Loucy (cell line): ENCODE data around the gene NRSN1.

ENCODE experiments used
- H2AFZ ChIP-seq: fragments of 200-600 bp; sonication (generic); 2 replicates; pipeline ENCODE4 v1.6.0; 2016; ENCODE audit warnings: antibody characterized with exemption, mild to moderate bottlenecking, low read length, moderate library complexity
- H3F3A ChIP-seq: fragments of 200-600 bp; 2 replicates; pipeline ENCODE4 v1.6.0; 2016; ENCODE audit warnings: antibody characterized with exemption, low read depth, mild to moderate bottlenecking
- H3K27me3 ChIP-seq: fragments of 200-600 bp; sonication (generic); 2 replicates; pipeline ENCODE4 v1.6.1; 2014; ENCODE audit warnings: low read length, mild to moderate bottlenecking; ENCODE audit not compliant: insufficient read depth, poor library complexity, severe bottlenecking
- H3K36me3 ChIP-seq: fragments of 200-600 bp; sonication (generic); 2 replicates; pipeline ENCODE4 v1.6.1; 2016; ENCODE audit warnings: low read length; ENCODE audit not compliant: insufficient read depth
- H3K4me1 ChIP-seq: fragments of 200-600 bp; sonication (generic); 2 replicates; pipeline ENCODE4 v1.5.1; 2014; ENCODE audit warnings: low read length, mild to moderate bottlenecking; ENCODE audit not compliant: insufficient read depth, poor library complexity, severe bottlenecking
- H3K4me2 ChIP-seq: fragments of 200-600 bp; sonication (generic); 2 replicates; pipeline ENCODE4 v1.6.0; 2014; ENCODE audit warnings: antibody characterized with exemption, low read length, low read depth, mild to moderate bottlenecking; ENCODE audit not compliant: poor library complexity, severe bottlenecking
- H3K4me3 ChIP-seq: fragments of 200-600 bp; sonication (generic); 2 replicates; pipeline ENCODE4 v1.5.1; 2014; ENCODE audit warnings: low read length, mild to moderate bottlenecking, mixed read lengths; ENCODE audit not compliant: poor library complexity, severe bottlenecking
- H3K79me2 ChIP-seq: fragments of 200-600 bp; sonication (generic); 2 replicates; pipeline ENCODE4 v1.6.1; 2014; ENCODE audit warnings: low read length; ENCODE audit not compliant: insufficient read depth
- H3K9ac ChIP-seq: fragments of 200-600 bp; sonication (generic); 2 replicates; pipeline ENCODE4 v1.6.0; 2014; ENCODE audit warnings: mild to moderate bottlenecking, low read depth, low read length, moderate library complexity; ENCODE audit not compliant: poor library complexity, severe bottlenecking
- H3K9me2 ChIP-seq: fragments of 200-600 bp; sonication (generic); replicated peaks from 2 replicates; pipeline ENCODE4 v1.6.1; 2016; ENCODE audit warnings: low read depth, low read length, mixed read lengths
- H3K9me3 ChIP-seq: fragments of 200-600 bp; sonication (generic); 2 replicates; pipeline ENCODE4 v1.6.1; 2014; ENCODE audit warnings: mild to moderate bottlenecking, antibody characterized with exemption, low read length, low read depth; ENCODE audit not compliant: insufficient read depth
- H4K20me1 ChIP-seq: fragments of 200-600 bp; sonication (generic); 2 replicates; pipeline ENCODE4 v1.6.0; 2014; ENCODE audit warnings: antibody characterized with exemption, low read length, mild to moderate bottlenecking; ENCODE audit not compliant: insufficient read depth, poor library complexity, severe bottlenecking
- CTCF ChIP-seq: fragments of 200-600 bp; sonication (generic); conservative IDR thresholded peaks from 2 replicates; pipeline ENCODE4 v1.5.1; 2014; ENCODE audit warnings: mild to moderate bottlenecking, antibody characterized with exemption, low read length
- EZH2phosphoT487 ChIP-seq: fragments of 200-600 bp; IDR thresholded peaks from 2 replicates; pipeline ENCODE4 v1.6.1; 2018; ENCODE audit warnings: antibody characterized with exemption, mild to moderate bottlenecking, moderate library complexity, borderline replicate concordance

Gene NRSN1

GRCh38 chr6:24149836-24150235, 23.8 kb downstream of the NRSN1 start:
- Histone ChIP-seq H3F3A (no peaks in the 10 kb centered on the region), H4K20me1 (no peaks in the 10 kb centered on the region), H3K4me2 (no peak overlapping the region), H3K4me3 (no peak overlapping the region), H3K79me2 (no peaks in the 10 kb centered on the region), H3K9me3 (no peaks in the 10 kb centered on the region), H3K36me3 (no peaks in the 10 kb centered on the region), H2AFZ (no peak overlapping the region), H3K4me1 (no peaks in the 10 kb centered on the region), H3K9me2 (no peaks in the 10 kb centered on the region), H3K27me3 (no peaks in the 10 kb centered on the region), H3K9ac (no peak overlapping the region)
- TF ChIP-seq CTCF (no peak), EZH2phosphoT487 (no peak)

- Histone ChIP-seq H3K27me3 (no peaks in the 10 kb centered on the region), H3K9me2 (no peaks in the 10 kb centered on the region), H3K79me2 (no peaks in the 10 kb centered on the region), H3K4me3 (no peak overlapping the region), H3K36me3 (no peaks in the 10 kb centered on the region), H3K4me1 (no peaks in the 10 kb centered on the region), H3F3A (no peaks in the 10 kb centered on the region), H4K20me1 (no peaks in the 10 kb centered on the region), H3K9ac (no peak overlapping the region), H2AFZ (no peak overlapping the region), H3K4me2 (no peak overlapping the region), H3K9me3 (no peaks in the 10 kb centered on the region)
- TF ChIP-seq EZH2phosphoT487: no peak
- TF ChIP-seq CTCF: no peak
Observed at GRCh38 chr6:24152014-24152413, 26.0 kb downstream of the NRSN1 start.

- Histone ChIP-seq H3K79me2 (no peaks in the 10 kb centered on the region), H2AFZ (no peak overlapping the region), H3K9ac (no peak overlapping the region), H3K9me3 (no peaks in the 10 kb centered on the region), H3K27me3 (no peaks in the 10 kb centered on the region), H3K9me2 (no peaks in the 10 kb centered on the region), H3K4me2 (no peak overlapping the region), H3K4me3 (no peak overlapping the region), H3K4me1 (no peaks in the 10 kb centered on the region), H3K36me3 (no peaks in the 10 kb centered on the region), H4K20me1 (no peaks in the 10 kb centered on the region), H3F3A (no peaks in the 10 kb centered on the region)
- TF ChIP-seq CTCF (no peak), EZH2phosphoT487 (no peak)
Observed at GRCh38 chr6:24154121-24154520, 28.1 kb downstream of the NRSN1 start.
